HG02840 (cell line): ENCODE results near the gene PYROXD2.

Experiments used
- ATAC-seq: cut with Tn5 transposase; IDR thresholded peaks from one replicate; pipeline ENCODE4 v1.9.1; 2021; ENCODE audit warnings: mild to moderate bottlenecking, moderate library complexity, moderate number of reproducible peaks; ENCODE audit not compliant: unreplicated experiment, low FRiP score

The PYROXD2 gene

GRCh38 chr10:98340261-98340939 lies 74.6 kb downstream of the PYROXD2 start:
- ATAC-seq: no peak

- ATAC-seq: no peak
Measured at GRCh38 chr10:98339799-98340198, 75.2 kb downstream of the PYROXD2 start.

GRCh38 chr10:98338896-98339295 lies 76.1 kb downstream of the PYROXD2 start:
- no peak for ATAC-seq

- no peak for ATAC-seq
Measured at GRCh38 chr10:98338318-98338717, 76.7 kb downstream of the PYROXD2 start.

GRCh38 chr10:98337484-98337883 lies 77.5 kb downstream of the PYROXD2 start:
- ATAC-seq: no peak
